Measurements from ENCODE around the gene CLEC20A.

Gene CLEC20A

GRCh38 chr1:178489399-178489798, 7.4 kb downstream of the CLEC20A start:
- DNase-seq (ENCODE audit: low read depth), result no peak
- H3K4me3 ChIP-seq (ENCODE audit: low read depth, low read length), result no peak overlapping the region
- TF ChIP-seq CTCF (conservative IDR thresholded peaks at IDR 0.05; ENCODE audit: low read depth, low read length), result no peak

- DNase-seq (ENCODE audit: low read depth), result no peak
- no peak overlapping the region for H3K4me3 ChIP-seq (ENCODE audit: low read depth, low read length)
- TF ChIP-seq CTCF (conservative IDR thresholded peaks at IDR 0.05; ENCODE audit: low read depth, low read length), result no peak
Observed at GRCh38 chr1:178488393-178488792, 8.4 kb downstream of the CLEC20A start.

GRCh38 chr1:178487070-178487615, 9.6 kb downstream of the CLEC20A start:
- DNase-seq (ENCODE audit: low read depth), result no peak
- H3K4me3 ChIP-seq (ENCODE audit: low read depth, low read length), result peak overlapping the region; percentile 45
- no peak for TF ChIP-seq CTCF (conservative IDR thresholded peaks at IDR 0.05; ENCODE audit: low read depth, low read length)

- no peak for DNase-seq (ENCODE audit: low read depth)
- H3K4me3 ChIP-seq (ENCODE audit: low read depth, low read length), result peak overlapping the region; percentile 45
- TF ChIP-seq CTCF (conservative IDR thresholded peaks at IDR 0.05; ENCODE audit: low read depth, low read length), result no peak
Observed at GRCh38 chr1:178486100-178487069, 10.4 kb downstream of the CLEC20A start.

- H3K4me3 ChIP-seq (ENCODE audit: low read depth, low read length), result no peak overlapping the region
- peak; percentile 21 for DNase-seq (ENCODE audit: low read depth)
- no peak for TF ChIP-seq CTCF (conservative IDR thresholded peaks at IDR 0.05; ENCODE audit: low read depth, low read length)
Observed at GRCh38 chr1:178485541-178485981, 11.2 kb downstream of the CLEC20A start.

GRCh38 chr1:178484698-178485225, 12.0 kb downstream of the CLEC20A start:
- DNase-seq (ENCODE audit: low read depth), result no peak
- no peak overlapping the region for H3K4me3 ChIP-seq (ENCODE audit: low read depth, low read length)
- TF ChIP-seq CTCF (conservative IDR thresholded peaks at IDR 0.05; ENCODE audit: low read depth, low read length), result no peak
